Choroid plexus epithelial cell (primary cell): ENCODE data around the gene ELOVL4.

Experiments
- DNase-seq: peaks from one replicate; pipeline ENCODE4 v3.0.0-alpha.2; 2010; ENCODE audit warnings: low read depth
- H3K4me3 ChIP-seq: 2 replicates; pipeline ENCODE4 v1.5.1; 2011; ENCODE audit warnings: low read depth, mild to moderate bottlenecking, control low read depth, low read length, moderate library complexity
- CTCF ChIP-seq: conservative IDR thresholded peaks from 2 replicates; pipeline ENCODE4 v1.5.1; 2011; ENCODE audit warnings: low read depth, mild to moderate bottlenecking, control low read depth, inconsistent platforms, low read length, moderate library complexity

ELOVL4 gene

DNA sequence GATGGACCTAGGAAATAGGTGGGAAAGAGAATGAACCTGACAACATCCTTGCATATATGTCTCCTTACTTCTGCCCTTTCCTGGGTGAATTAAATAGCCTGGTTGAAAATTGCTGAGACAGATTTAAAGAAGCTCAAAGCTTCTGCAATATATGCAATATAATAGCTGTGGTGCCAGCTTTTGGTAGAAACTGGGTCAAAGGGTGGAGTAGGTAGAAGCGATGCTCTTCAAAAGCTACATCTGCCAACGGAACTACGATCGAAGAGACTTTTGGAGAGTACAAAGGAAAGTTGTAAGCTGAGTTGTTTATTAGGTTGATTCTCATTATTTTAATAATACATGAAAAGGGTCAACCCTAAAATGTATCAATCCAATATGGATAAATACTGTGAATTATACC lies 34.3 kb upstream of the ELOVL4 start:
- TF ChIP-seq CTCF: no peak
- DNase-seq: no peak

DNA sequence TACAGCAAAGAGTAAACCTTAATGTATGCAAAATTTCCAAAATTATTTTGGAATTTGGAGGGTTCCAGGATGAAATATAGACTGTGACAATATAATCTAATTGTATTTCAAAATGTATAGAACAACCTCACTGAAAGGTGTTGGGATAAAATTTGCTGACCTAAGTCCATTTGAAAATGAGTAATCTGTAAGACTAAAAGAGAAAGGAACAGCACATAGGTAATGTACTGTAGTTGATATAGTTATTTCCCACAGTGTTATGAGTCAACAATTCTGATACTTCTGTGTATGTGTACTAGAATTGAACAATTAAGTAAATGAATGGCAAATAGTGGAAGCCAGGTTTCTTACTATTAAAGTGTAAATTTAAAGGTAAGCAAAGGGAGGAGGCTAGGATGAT lies 23.8 kb upstream of the ELOVL4 start:
- no peak overlapping the region for H3K4me3 ChIP-seq
- no peak for TF ChIP-seq CTCF
- DNase-seq: no peak

More for the DNA sequence above, 34.3 kb upstream of the ELOVL4 start:
- H3K4me3 ChIP-seq: no peak overlapping the region

DNA sequence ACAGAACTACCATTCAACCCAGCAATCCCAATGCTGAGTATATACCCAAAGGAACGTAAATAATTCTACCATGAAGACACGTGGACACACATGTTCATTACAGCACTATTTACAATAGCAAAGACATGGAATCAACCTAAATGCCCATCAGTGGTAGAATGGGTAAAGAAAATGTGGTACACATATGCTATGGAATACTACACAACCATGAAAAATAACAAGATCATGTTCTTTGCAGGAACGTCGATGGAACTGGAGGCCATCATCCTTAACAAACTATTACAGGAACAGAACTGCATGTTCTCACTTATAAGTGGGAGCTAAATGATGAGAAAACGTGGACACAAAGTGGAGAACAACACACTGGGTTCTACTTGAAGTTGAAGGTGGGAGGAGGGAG lies 22.4 kb upstream of the ELOVL4 start:
- no peak overlapping the region for H3K4me3 ChIP-seq
- TF ChIP-seq CTCF: no peak
- DNase-seq: no peak

DNA sequence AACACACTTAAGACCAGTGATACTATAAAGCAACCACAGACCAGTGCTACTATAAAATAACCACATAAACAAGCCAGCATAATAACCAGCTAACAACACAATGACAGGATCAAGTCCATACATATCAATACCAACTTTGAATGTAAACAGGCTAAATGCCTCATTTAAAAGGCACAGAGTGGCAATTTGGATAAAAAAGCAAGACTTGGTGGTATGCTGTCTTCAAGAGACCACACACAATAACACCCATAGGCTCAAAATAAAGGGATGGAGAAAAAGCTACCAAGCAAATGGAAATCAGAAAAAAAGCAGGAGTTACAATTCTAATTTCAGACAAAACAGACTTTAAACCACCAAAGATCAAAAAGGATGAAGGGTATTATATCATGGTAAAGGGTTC lies 19.8 kb upstream of the ELOVL4 start:
- DNase-seq: no peak
- no peak for TF ChIP-seq CTCF
- H3K4me3 ChIP-seq: no peak overlapping the region

- TF ChIP-seq CTCF: no peak
- no peak overlapping the region for H3K4me3 ChIP-seq
- DNase-seq: no peak
Measured at GRCh38 chr6:79964607-79965081, 17.3 kb upstream of the ELOVL4 start.

DNA sequence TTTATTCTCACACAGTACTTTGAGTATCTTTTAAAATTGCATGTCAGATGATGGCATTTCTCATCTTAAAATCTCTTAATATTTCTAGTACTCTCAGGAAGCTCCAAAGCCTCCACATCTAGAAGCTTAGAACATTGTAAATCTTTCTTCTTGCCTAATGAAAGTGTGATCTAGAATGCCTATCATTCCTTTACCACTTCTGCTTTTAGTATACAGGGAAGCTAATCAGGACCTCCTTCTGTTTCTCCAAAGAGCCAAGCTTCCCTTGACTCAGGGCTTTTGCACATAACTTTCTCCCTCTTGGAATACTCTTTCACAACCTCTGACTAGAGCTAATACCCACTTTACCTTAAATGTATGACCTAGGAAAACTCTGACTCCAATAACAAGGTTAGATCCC lies 7.5 kb upstream of the ELOVL4 start:
- TF ChIP-seq CTCF: no peak
- no peak overlapping the region for H3K4me3 ChIP-seq
- no peak for DNase-seq

GRCh38 chr6:79949233-79949632 lies 1.9 kb upstream of the ELOVL4 start:
- peak; percentile 90 for DNase-seq
- H3K4me3 ChIP-seq: no peak overlapping the region
- peak; percentile 75 for TF ChIP-seq CTCF
